CD4-positive, alpha-beta T cell treated with Interleukin-4 for 1 hour (primary cell): ENCODE data around the gene ADRA2B.

ENCODE experiments used
- DNase-seq, 2 donors: peaks; one replicate each; pipeline ENCODE4 v3.0.0-alpha.2; 2020 to 2022

Gene ADRA2B

GRCh38 chr2:96150007-96150640, 33.8 kb upstream of the ADRA2B start:
- no peak for DNase-seq

DNA sequence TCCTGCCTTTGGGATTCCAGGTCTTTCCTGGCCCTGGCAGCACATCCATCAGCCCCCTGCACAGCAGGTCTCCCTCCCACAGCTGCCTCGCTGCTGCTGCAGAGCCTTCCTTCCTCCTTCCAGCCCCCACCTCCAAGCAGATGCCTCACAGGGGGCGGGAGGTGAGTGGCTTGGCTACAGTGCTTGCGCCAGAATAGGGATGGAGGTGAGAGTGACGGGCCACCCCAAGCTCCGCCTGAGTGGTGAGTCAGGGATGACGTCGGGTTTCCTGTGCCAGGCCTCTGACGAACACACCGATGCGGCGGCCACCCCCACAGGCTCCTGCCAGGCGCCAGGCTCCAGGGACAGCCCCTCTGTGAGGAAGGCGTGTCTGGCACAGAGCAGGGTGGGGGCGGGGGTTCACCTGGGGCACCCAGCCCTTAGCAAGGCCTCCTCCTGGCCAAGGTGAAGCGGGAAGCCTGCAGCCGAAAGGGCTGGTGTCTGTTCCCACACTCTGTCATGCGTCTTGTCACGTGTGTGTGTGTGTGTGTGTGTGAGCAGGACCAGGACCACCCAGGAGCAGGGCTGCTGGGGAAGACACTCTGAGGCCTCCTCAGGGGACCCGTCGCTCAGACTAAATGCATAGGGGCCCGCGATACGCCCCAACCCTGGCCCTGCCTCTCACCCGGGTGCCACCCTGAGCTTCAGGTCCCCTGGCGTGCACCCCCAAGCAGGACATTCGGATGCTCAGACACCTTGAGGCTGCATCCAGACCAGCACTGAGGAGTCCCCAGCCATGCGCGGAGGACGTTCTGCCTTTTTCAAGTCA, 32.2 kb upstream of the ADRA2B start:
- DNase-seq: peak; percentile 97 to 99

DNA sequence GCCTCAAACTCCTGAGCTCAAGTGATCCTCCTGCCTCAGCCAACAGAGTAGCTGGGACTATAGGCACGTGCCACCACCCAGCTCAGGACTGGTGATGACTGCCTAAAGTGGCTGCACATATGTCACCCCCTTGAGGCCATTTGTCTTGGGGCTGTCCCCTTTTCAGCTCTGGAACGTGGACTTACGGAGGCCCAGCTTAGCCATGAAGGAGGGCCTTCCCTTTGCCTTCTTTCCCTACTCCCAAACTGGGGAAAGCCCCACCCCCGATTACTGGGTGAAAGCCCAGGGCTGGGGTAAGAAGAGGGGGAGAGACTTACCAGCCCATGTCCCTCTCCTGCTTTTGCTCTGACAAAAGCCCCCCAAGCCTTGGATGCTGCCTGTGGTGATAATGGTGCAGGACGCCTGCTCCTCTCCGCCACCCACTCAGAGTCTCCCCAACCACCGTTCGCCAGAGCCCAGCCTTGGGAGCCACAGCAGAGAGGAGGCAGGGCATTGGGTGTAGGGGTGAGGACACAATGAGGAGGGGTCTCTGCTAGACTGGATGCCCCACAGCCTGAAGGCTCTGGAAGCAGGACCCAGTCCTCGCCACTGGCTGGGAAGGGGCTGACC, 31.3 kb upstream of the ADRA2B start:
- no peak for DNase-seq

DNA sequence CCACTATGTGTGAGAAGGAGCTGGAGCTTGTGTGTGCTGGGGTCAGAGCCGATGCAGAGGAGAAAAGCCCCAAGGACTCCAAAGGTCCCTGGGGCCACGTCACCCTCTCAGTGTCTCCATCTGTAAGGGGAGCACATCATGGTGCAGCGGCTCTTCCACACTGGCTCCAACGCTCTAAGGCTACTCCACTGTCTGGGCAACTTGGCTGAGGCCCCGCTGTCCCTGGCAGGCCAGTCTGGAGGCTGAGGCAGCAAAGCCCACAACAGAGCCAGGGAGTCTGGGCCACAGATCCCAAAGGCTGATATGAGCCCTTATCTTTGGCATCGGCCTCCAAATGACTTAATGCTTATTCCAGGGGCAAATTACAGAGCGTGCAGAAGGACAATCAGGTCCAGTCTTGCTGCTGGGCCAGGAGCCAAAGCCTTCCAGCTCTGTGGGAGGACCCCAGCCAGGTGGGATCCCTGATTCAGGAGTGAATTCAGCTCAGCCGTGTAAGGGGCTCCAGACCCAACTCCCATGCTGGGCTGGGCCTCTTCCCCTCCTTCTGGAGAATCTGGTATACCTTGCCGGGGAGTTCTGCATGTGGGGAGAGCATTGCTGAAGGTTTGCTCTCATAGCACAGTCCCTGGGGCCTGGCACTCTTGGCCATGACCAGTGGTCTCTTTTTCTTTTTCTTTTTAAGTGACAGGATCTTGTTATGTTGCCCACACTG, 30.7 kb upstream of the ADRA2B start:
- DNase-seq: peak in 1 of 2 donors; percentile 40

DNA sequence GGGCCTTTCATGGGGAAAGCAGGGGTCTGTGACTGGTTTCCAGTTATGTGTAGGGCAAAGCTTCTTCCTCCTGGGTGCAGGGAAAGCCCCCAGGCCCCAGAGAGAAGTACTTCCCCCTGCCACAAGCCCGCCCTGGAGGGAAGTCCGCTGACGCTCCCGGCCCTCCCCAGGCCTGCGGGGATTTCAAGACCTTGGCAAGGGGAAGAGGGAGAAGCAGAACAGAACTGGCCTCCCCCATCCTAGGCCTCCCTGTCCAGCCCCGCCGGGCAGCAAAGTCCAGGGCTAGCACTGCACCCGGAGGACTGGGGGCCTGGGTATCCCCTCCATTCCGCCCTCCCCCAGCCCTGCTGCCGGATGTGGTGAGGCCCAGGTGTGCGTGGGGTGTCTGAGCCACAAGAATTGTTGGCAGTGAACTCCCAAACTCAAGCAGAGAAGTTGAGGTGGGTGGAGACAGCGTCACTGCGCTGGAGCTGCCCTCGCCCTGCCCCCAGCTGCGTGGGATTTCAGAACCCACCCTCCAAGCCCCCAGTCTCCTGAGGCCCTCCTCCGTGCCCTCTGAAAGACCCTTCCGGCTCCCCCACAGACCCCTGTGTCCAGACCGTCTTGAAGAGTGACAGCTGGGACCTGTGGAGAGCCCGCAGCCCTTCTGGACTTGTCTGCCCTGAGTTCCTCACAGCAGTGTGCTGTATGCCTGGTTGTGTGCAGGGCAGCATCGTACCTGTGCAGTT, 29.9 kb upstream of the ADRA2B start:
- DNase-seq: peak; percentile 91 to 92

GRCh38 chr2:96145848-96146152, 29.4 kb upstream of the ADRA2B start:
- DNase-seq: no peak

DNA sequence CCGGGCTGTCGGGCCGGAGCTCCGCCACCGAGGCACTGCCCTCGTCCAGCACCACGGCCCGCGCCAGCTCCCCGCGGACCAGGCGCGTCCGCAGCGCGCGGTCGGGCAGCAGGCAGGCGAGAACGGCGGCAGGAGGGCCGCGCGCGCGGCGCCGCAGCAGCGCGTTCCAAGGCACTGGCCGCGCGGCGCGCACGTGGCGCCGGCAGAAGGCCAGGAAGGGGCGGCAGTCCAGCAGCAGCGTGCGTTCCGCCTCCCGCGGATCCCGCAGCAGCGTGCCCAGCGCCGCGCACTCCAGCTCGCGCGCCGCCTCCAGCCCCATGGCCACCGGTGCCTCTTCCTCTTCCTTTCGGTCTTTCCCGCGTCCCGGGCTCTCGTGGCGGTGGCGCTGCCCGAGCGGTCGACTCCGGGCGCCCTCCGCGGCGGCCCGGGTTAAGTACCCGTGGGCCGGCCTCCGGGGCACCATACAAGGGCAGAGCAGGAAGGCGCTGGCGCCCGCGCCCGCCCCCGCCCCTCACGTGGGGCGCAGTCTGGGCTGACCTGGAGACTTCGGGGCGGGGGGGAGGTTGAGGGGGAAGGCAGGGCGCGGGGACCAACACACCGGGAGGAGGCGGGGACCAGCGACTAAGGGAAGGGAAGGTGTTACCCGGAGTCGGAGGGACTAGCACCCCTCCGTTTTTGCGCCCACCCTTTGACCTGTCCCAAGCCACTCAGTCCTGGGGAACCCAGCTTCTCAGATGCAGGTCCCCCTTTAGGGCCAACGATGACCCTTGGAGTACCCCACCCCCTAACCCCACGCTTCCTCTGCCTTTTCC, 28.9 kb upstream of the ADRA2B start, which contains the start of gene DUSP2:
DUSP2 (minus strand) TSS at position 405 of the 812 bp plus-strand sequence; CDS start at position 319, 86 bp downstream.
- DNase-seq: peak; percentile 94 to 96

DNA sequence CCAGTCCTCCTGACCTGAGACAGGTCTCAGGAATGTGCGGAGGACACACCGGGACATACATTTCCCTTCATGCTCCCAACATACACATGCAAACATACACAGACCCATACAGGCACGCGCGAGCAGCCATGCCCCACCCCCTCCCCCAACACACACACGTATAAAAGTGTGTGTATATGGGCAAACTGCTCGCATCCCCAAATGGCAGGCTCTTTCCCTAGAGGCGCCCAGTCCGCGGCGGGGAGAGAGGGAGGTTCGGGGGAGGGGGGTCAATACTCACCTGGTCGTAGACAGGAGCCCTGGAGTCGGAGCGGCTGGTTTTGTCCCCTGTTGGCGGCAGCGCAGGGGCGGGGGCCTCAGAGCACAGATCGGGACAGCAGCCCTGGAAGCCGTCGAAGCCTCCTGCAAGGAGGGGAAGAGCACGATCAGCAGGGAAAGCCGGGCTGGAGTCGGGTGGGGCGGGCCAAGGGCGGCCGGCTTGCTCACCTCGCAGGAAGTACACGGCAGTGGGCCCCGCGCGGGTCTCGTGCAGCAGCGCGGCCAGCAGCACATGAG, 28.2 kb upstream of the ADRA2B start:
- DNase-seq: peak in 1 of 2 donors; percentile 40

DNA sequence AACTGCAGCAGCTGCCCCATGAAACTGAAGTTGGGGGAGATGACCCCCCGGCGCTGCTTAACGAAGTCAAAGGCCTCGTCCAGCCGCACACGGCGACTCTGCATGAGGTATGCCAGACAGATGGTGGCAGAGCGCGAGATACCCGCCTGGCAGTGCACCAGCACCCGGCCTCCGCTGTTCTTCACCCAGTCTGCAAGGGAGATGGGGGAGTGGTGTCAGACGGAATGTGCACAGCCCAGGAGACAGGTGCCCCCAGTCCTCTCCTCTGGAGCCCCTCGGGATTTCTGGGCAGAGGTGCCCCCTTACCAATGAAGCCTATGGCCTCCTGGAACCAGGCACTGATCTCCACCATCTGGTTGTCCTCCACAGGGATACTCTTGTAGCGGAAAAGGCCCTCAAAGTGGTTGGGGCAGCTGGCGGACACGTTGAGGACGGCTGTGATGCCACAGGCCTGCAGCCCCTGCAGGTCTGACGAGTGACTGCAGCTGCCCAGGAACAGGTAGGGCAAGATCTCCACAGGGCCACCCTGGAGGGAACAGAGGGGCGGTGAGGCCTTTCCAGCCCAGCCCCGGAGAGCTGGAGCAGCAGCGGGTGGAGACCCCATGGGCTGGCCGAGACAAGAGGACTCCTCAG, 27.6 kb upstream of the ADRA2B start:
- peak; percentile 39 to 51 for DNase-seq

DNA sequence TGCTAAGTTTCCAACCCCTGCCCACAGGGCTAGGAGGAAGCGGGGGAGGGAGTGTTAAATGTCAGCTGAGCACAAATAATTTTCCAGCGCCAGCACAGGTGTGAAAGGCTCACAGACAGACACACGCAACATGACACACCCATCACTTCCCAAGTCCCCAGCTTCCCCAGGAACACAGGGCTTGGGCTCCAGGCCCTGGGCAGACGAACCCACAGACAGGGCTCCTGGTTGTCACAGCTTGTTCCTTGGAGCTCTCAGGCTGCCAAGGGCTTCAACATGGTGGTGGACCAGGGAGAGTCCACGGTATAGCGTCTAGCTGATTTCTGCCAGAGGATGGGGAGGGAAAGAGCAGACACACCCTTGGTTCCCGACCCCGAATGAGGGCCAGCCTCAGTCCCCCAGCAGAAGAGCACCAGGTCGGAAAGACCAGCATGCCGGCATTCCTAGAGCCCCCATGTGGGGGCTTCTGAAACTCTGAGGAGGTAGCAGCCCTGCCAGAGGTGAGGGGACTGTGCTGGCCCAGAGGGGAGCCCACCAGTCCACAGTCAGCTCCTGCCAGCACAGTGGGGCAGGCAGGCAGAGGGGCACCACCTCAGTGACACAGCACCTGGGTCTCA, 27.0 kb upstream of the ADRA2B start:
- peak in 1 of 2 donors; percentile 54 for DNase-seq

DNA sequence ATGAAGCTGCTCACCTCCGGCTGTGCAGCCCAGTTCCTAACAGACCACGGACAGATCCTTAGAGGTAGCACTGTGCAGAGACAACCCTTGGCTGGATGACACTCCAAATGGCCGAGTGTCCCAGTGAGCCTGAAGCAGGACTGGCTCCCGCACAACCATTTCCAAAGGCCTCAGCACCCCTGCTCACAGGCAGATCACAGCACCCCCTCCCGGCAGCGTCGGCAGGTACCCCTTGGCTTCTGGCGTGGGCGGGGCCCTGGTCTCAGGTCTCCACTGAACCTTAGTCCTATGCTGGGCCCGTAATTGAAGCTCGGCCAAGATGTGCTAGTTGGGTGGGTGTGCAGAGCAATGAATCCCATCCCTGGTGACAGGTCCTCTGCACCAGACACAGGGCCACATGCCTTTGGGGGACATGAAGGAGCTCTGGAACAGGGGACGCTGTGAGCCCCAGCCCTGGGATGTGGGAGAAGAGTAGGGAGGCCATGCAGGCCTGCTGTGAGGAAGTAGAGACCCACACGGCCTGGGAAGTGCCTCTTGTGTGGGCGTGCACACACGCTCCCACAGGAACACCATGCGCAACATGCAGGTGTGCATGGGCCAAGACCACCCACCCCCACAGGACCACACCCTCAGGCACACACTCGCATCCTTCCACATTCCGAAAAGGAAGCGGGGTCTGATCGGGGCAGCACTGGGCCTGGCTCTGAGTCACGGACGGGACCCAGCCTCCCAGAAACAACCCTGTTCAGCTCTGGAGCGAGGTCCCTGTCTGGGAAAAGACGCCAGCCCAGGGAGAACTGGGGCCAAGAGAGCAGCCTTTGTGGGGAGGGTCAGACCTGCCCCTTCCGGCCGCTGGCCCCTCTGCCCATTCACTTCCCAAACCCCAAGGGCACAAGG, 26.1 kb upstream of the ADRA2B start:
- peak; percentile 78 to 80 for DNase-seq

- peak in 1 of 2 donors; percentile 32 for DNase-seq
Measured at GRCh38 chr2:96141624-96141967, 25.2 kb upstream of the ADRA2B start.

DNA sequence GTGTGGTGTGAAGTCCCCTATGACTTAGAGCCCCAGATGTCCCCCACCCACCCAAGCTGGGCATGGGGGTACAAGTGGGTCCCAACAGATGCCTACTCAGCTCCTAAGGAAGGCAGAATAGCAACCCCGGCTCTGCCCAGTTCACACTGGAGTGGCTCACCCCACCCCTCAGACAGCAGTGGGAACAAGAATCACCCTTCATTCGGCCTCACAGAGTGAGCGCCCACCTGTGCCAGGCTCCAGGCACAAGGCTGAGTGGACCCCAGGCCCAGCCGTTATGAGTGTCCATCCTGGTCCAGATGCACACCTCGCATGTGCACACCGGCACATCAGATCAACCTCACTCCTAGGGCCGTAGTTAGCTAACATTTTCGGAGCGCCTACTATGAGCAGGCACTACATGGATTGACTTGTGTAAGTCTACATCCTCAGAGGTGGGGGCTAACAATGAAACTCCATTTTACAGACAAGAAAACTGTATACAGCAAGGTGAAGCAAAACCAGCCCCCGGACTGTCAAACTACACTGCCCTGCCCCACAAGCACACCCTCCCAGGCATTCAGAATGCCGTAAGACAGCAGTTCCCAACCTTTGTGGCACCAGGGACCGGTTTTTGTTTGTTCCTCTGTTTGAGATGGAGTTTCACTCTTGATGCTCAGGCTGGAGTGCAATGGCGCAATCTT, 24.7 kb upstream of the ADRA2B start:
- peak in 1 of 2 donors; percentile 40 for DNase-seq

- DNase-seq: no peak
Measured at GRCh38 chr2:96139181-96139758, 22.9 kb upstream of the ADRA2B start.

DNA sequence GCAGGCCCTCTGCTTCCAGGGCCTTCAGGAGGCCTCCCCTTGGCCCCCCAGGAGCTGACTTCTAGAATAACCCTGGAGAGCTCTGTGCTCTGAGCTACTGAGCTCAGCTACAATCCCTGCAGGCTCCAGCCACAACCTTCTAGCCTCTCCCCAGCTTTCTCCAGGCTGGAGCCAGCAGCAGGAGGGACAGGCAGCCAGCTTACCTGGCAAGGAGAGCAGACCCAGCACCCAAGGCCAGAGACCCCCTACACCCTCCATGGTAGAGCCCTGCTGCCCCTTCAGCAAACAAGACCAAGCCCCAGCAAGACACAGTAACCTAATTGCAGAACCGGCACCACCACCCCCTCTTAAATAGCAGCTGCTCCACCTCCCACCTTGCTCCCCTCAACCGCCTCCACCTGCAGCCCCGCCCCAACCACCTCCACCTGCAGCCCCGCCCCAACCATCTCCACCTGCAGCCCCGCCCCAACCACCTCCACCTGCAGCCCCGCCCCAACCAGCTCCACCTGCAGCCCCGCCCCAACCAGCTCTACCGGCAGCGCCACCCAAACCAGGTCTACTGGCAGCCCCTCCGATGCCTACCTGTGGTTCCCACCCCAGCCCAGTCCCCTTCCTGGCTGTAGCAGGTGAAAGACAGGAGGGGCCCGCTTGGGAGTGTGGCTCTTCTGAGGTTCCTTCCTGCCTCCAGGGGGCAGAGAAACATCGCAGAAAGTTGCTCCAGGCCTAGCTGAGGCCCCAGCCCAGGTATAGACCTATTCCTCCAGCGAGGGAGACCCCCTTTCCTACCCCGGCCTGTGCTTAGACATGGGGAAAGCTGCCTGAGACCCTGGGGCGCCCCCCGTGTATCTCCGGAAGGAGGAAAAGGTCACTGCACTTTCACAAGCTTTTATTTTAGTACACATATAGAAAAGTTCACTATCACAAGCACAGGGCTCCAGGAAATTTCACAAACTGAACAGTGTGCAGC, 22.1 kb upstream of the ADRA2B start, which contains the start of gene ASTL:
ASTL (minus strand) TSS at position 324 of the 967 bp plus-strand sequence; CDS start at position 258, 66 bp downstream.
- DNase-seq: peak; percentile 74

- DNase-seq: peak in 1 of 2 donors; percentile 30
Measured at GRCh38 chr2:96137321-96138178, 21.2 kb upstream of the ADRA2B start.
